PC-3 (cell line): ENCODE results near the gene SCCPDH.

Experiments used
- CTCF ChIP-seq: fragments of 300-600 bp; sonication (generic); conservative IDR thresholded peaks from 2 replicates; pipeline ENCODE4 v1.5.1; 2017; ENCODE audit warnings: antibody characterized with exemption, low read depth, mild to moderate bottlenecking, low read length
- EZH2 ChIP-seq: fragments of 300-600 bp; sonication (generic); IDR thresholded peaks from one replicate; pipeline ENCODE4 v1.6.1; 2017; ENCODE audit warnings: antibody characterized with exemption, mild to moderate bottlenecking, low read length; ENCODE audit not compliant: unreplicated experiment
- EZH2phosphoT487 ChIP-seq: fragments of 300-600 bp; sonication (generic); IDR thresholded peaks from 2 replicates; pipeline ENCODE4 v1.6.1; 2018; ENCODE audit warnings: mild to moderate bottlenecking, antibody characterized with exemption, low read length, borderline replicate concordance

- TF ChIP-seq EZH2 (no peak), CTCF (no peak), EZH2phosphoT487 (no peak)
Measured at GRCh38 chr1:246772686-246773085, 48.5 kb downstream of the SCCPDH start.
